ENCODE measurements around the gene PECR. TPM values are rescaled to one million over a fixed set of nuclear protein-coding genes. Genes with fewer than 3 reads are reported as not detected.

The PECR gene
- total and polyA plus RNA-seq, 2 of the 13 experiments (the other 11 are each of a cell fraction or from before 2014, with no cell fraction given): 151 to 153 TPM

DNA sequence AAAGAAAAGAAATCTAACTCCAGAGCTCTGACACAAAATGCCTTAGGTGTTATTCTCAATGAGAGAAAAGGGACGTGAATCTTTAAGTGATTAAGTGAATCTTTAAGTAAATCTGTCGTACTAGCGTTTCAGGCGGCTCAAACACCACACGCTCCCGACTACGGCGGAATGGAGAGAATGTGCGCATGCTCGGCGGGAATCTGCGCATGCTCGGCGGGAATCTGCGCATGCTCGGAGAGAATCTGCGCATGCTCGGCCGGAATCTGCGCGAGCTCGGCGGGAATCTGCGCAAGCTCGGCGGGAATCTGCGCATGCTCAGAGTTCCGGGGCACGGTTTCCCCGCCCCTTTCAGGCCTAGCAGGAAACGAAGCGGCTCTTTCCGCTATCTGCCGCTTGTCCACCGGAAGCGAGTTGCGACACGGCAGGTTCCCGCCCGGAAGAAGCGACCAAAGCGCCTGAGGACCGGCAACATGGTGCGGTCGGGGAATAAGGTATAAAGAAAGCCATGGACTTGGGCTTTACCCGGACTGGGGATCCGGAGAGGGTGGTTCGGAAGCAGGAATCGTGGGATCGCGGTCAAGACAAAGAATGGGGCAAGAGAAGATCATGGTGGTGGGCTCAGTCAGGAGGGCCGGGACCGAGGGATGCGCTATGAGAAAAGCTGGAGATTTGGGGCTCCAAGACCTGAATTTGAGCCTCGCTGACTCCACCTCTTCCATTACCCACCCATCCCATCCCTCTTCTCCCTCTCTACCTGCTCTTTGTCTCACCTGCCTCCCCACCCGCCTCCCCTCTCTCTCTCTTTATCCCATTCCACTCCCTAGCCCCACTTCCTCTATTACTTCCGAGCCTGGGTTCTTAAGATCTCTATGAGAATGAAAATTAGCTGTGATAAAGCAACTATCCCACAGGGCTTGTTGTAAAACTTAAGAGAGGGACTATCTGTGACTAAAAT is 27.6 kb upstream of the PECR start, which contains the start of gene XRCC5 (continued):
- TF ChIP-seq, protein P1, sequence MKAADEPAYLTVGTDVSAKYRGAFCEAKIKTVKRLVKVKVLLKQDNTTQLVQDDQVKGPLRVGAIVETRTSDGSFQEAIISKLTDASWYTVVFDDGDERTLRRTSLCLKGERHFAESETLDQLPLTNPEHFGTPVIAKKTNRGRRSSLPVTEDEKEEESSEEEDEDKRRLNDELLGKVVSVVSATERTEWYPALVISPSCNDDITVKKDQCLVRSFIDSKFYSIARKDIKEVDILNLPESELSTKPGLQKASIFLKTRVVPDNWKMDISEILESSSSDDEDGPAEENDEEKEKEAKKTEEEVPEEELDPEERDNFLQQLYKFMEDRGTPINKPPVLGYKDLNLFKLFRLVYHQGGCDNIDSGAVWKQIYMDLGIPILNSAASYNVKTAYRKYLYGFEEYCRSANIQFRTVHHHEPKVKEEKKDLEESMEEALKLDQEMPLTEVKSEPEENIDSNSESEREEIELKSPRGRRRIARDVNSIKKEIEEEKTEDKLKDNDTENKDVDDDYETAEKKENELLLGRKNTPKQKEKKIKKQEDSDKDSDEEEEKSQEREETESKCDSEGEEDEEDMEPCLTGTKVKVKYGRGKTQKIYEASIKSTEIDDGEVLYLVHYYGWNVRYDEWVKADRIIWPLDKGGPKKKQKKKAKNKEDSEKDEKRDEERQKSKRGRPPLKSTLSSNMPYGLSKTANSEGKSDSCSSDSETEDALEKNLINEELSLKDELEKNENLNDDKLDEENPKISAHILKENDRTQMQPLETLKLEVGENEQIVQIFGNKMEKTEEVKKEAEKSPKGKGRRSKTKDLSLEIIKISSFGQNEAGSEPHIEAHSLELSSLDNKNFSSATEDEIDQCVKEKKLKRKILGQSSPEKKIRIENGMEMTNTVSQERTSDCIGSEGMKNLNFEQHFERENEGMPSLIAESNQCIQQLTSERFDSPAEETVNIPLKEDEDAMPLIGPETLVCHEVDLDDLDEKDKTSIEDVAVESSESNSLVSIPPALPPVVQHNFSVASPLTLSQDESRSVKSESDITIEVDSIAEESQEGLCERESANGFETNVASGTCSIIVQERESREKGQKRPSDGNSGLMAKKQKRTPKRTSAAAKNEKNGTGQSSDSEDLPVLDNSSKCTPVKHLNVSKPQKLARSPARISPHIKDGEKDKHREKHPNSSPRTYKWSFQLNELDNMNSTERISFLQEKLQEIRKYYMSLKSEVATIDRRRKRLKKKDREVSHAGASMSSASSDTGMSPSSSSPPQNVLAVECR (CRISPR knock-in tag; IDR thresholded peaks at IDR 0.05; ENCODE audit: borderline replicate concordance): peak; percentile 98
- 0 out of 2 replicates have a peak, but pooled peaks have one; percentile 62 for TF ChIP-seq CBFB (CRISPR knock-in tag; IDR thresholded peaks at IDR 0.05)
- TF ChIP-seq AKNA (CRISPR knock-in tag; IDR thresholded peaks at IDR 0.05; ENCODE audit: borderline replicate concordance): peak; percentile 22; the same call in 1 of the 2 replicates
- peak; percentile 96 for TF ChIP-seq MYC (CRISPR knock-in tag; IDR thresholded peaks at IDR 0.05; ENCODE audit: borderline replicate concordance)
- TF ChIP-seq HNRNPLL (IDR thresholded peaks at IDR 0.05; ENCODE audit: low read depth, low read length, poor library complexity, severe bottlenecking): peak; percentile 100
- TF ChIP-seq ARID3A (IDR thresholded peaks at IDR 0.05; ENCODE audit: low read depth, low read length): no peak
- TF ChIP-seq KDM5A (IDR thresholded peaks at IDR 0.05; ENCODE audit: borderline replicate concordance, low read length): peak; percentile 78; the same call in 1 of the 2 replicates
- TF ChIP-seq KDM5B (CRISPR knock-in tag; IDR thresholded peaks at IDR 0.05; ENCODE audit: borderline replicate concordance): peak; percentile 94
- TF ChIP-seq ZFP36L2 (CRISPR knock-in tag; IDR thresholded peaks at IDR 0.05): no peak
- no peak for TF ChIP-seq HOXA9 (CRISPR knock-in tag; IDR thresholded peaks at IDR 0.05; ENCODE audit: borderline replicate concordance)
- peak; percentile 96; the same call in 1 of the 2 replicates for TF ChIP-seq ZNF550 (CRISPR knock-in tag; IDR thresholded peaks at IDR 0.05; ENCODE audit: borderline replicate concordance)
- TF ChIP-seq ZNF451 (CRISPR knock-in tag; IDR thresholded peaks at IDR 0.05): peak; percentile 97
- no peak for TF ChIP-seq PLRG1 (conservative IDR thresholded peaks at IDR 0.05)
- TF ChIP-seq MEF2D (CRISPR knock-in tag; IDR thresholded peaks at IDR 0.05): peak; percentile 86
- no peak for TF ChIP-seq MAZ (IDR thresholded peaks at IDR 0.05; ENCODE audit: borderline replicate concordance, low read depth, low read length)
- peak; percentile 89 for TF ChIP-seq MAZ (CRISPR knock-in tag; IDR thresholded peaks at IDR 0.05; ENCODE audit: low read depth)
